Neural cell (in vitro differentiated cells): Measurements from ENCODE around the gene PPHLN1. TPM values are rescaled to one million over a fixed set of nuclear protein-coding genes. Genes with fewer than 3 reads are reported as not detected.

Source experiments
- H2AFZ ChIP-seq: fragments of 200-600, 300-800 bp; sonication (generic), shearing (Covaris generic); 2 replicates; pipeline ENCODE4 v1.6.0; 2014; ENCODE audit warnings: low read depth, mild to moderate bottlenecking, antibody characterized with exemption, low read length, moderate library complexity
- H3F3A ChIP-seq: fragments of 200-600 bp; shearing (Covaris generic); 2 replicates; pipeline ENCODE4 v1.6.1; 2016; ENCODE audit warnings: mild to moderate bottlenecking, moderate library complexity, mixed read lengths, antibody characterized with exemption, low read length; ENCODE audit not compliant: insufficient read depth, poor library complexity, severe bottlenecking
- H3K27ac ChIP-seq: fragments of 200-600, 300-800 bp; sonication (generic), shearing (Covaris generic); 2 replicates; pipeline ENCODE4 v1.5.1; 2014; ENCODE audit warnings: mild to moderate bottlenecking, low read length, moderate library complexity
- H3K27me3 ChIP-seq: fragments of 300-800, 200-600 bp; sonication (generic), shearing (Covaris generic); 2 replicates; pipeline ENCODE4 v1.6.0; 2014; ENCODE audit warnings: mild to moderate bottlenecking, low read depth, low read length, moderate library complexity; ENCODE audit not compliant: insufficient read depth
- H3K36me3 ChIP-seq: fragments of 300-800, 200-600 bp; sonication (generic), shearing (Covaris generic); 2 replicates; pipeline ENCODE4 v1.5.1; 2014; ENCODE audit warnings: mild to moderate bottlenecking, antibody characterized with exemption, low read length, moderate library complexity; ENCODE audit not compliant: insufficient read depth
- H3K4me2 ChIP-seq: fragments of 300-800, 200-600 bp; sonication (generic), shearing (Covaris generic); 2 replicates; pipeline ENCODE4 v1.6.0; 2014; ENCODE audit warnings: mild to moderate bottlenecking, low read length
- H3K4me3 ChIP-seq: fragments of 300-800, 200-600 bp; sonication (generic), shearing (Covaris generic); 2 replicates; pipeline ENCODE4 v1.5.1; 2014; ENCODE audit warnings: mild to moderate bottlenecking, low read length, moderate library complexity
- H3K79me2 ChIP-seq: fragments of 200-600 bp; shearing (Covaris generic); replicated peaks from 2 replicates; pipeline ENCODE4 v1.6.0; 2014; ENCODE audit warnings: mild to moderate bottlenecking, low read length, moderate library complexity; ENCODE audit not compliant: insufficient read depth
- H3K9ac ChIP-seq: fragments of 300-800, 200-600 bp; sonication (generic), shearing (Covaris generic); 2 replicates; pipeline ENCODE4 v1.6.1; 2016; ENCODE audit warnings: mild to moderate bottlenecking, low read length, mixed read lengths
- H3K9me2 ChIP-seq: fragments of 200-600 bp; shearing (Covaris generic); 2 replicates; pipeline ENCODE4 v1.6.1; 2016; ENCODE audit warnings: mild to moderate bottlenecking, low read length, mixed read lengths; ENCODE audit not compliant: insufficient read depth
- H3K9me3 ChIP-seq: fragments of 200-600, 300-800 bp; sonication (generic), shearing (Covaris generic); 2 replicates; pipeline ENCODE4 v1.6.1; 2016; ENCODE audit warnings: mild to moderate bottlenecking, mixed run types, low read length, moderate library complexity, mixed read lengths
- H4K20me1 ChIP-seq: fragments of 200-600 bp; shearing (Covaris generic); 2 replicates; pipeline ENCODE4 v1.6.1; 2016; ENCODE audit warnings: mild to moderate bottlenecking, mixed run types; ENCODE audit not compliant: insufficient read depth
- EP300 ChIP-seq: fragments of 450-650 bp; conservative IDR thresholded peaks from 2 replicates; pipeline ENCODE4 v1.6.1; 2014; ENCODE audit warnings: antibody characterized with exemption, mild to moderate bottlenecking, moderate library complexity; ENCODE audit not compliant: poor library complexity, severe bottlenecking
- EZH2 ChIP-seq: fragments of 200-600, 300-800 bp; shearing (Covaris generic), sonication (generic); IDR thresholded peaks from 2 replicates; pipeline ENCODE4 v1.6.1; 2014; ENCODE audit warnings: antibody characterized with exemption, low read length, borderline replicate concordance, mild to moderate bottlenecking; ENCODE audit not compliant: insufficient read depth, poor library complexity, severe bottlenecking
- MXI1 ChIP-seq: fragments of 450-650 bp; conservative IDR thresholded peaks from 2 replicates; pipeline ENCODE4 v1.6.1; 2014; ENCODE audit warnings: antibody characterized with exemption, mild to moderate bottlenecking; ENCODE audit not compliant: poor library complexity, severe bottlenecking
- POLR2AphosphoS5 ChIP-seq: IDR thresholded peaks from 2 replicates; pipeline ENCODE4 v1.6.1; 2012
- RAD21 ChIP-seq: fragments of 450-650 bp; conservative IDR thresholded peaks from 2 replicates; pipeline ENCODE4 v1.6.1; 2014; ENCODE audit warnings: antibody characterized with exemption, mild to moderate bottlenecking, moderate library complexity
- SMC3 ChIP-seq: fragments of 450-650 bp; conservative IDR thresholded peaks from 2 replicates; pipeline ENCODE4 v1.6.1; 2014; ENCODE audit warnings: antibody characterized with exemption, mild to moderate bottlenecking, moderate library complexity; ENCODE audit not compliant: poor library complexity
- TAF1 ChIP-seq: IDR thresholded peaks from 2 replicates; pipeline ENCODE4 v1.6.1; 2012; ENCODE audit warnings: low read depth
- polyA plus RNA-seq: library from polyadenylated mRNA; depleted of rRNA; stranded (reverse); fragments of >200 nt; gene quantifications from 2 replicates; pipeline ENCODE4 v1.2.3, GENCODE V29; 2014
- TF ChIP-seq, protein P1 (sequence below): IDR thresholded peaks from 2 replicates; pipeline ENCODE4 v1.6.1; 2012; ENCODE audit warnings: borderline replicate concordance
- TF ChIP-seq, protein P2 (sequence below): fragments of 450-650 bp; IDR thresholded peaks from 2 replicates; pipeline ENCODE4 v1.5.1; 2014; ENCODE audit warnings: antibody characterized with exemption, mild to moderate bottlenecking, moderate library complexity; ENCODE audit not compliant: poor library complexity, severe bottlenecking

The PPHLN1 gene
- polyA plus RNA-seq, 1 donor from 2014 or later, result 192 TPM

DNA sequence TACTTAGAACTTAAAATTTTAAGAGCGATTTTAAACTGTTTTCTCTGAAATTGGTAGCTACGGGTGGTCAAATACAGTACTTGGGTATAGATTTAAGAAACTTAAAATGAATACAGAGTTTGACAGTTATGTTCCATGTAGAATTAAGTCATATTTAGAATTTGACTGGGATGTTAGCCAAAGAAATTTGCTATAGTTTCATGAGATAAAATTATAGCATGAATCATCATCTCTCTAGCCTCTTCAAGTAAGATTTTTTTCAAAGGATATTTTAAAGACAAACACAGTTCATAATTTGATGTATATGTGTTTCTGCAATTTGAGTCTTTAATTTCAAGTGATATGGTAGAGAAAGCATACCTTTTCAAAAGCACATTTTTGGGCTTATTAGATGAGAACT is 41.1 kb upstream of the PPHLN1 start:
- Histone ChIP-seq H4K20me1 (no peaks in the 10 kb centered on the region), H3F3A (no peaks in the 10 kb centered on the region), H3K4me3 (no peak overlapping the region), H3K36me3 (no peaks in the 10 kb centered on the region), H3K79me2 (no peaks in the 10 kb centered on the region), H2AFZ (no peak overlapping the region), H3K9me2 (no peaks in the 10 kb centered on the region), H3K9ac (no peak overlapping the region), H3K9me3 (no peaks in the 10 kb centered on the region), H3K4me2 (no peak overlapping the region), H3K27ac (no peak overlapping the region), H3K27me3 (no peaks in the 10 kb centered on the region)
- TF ChIP-seq, protein P1, sequence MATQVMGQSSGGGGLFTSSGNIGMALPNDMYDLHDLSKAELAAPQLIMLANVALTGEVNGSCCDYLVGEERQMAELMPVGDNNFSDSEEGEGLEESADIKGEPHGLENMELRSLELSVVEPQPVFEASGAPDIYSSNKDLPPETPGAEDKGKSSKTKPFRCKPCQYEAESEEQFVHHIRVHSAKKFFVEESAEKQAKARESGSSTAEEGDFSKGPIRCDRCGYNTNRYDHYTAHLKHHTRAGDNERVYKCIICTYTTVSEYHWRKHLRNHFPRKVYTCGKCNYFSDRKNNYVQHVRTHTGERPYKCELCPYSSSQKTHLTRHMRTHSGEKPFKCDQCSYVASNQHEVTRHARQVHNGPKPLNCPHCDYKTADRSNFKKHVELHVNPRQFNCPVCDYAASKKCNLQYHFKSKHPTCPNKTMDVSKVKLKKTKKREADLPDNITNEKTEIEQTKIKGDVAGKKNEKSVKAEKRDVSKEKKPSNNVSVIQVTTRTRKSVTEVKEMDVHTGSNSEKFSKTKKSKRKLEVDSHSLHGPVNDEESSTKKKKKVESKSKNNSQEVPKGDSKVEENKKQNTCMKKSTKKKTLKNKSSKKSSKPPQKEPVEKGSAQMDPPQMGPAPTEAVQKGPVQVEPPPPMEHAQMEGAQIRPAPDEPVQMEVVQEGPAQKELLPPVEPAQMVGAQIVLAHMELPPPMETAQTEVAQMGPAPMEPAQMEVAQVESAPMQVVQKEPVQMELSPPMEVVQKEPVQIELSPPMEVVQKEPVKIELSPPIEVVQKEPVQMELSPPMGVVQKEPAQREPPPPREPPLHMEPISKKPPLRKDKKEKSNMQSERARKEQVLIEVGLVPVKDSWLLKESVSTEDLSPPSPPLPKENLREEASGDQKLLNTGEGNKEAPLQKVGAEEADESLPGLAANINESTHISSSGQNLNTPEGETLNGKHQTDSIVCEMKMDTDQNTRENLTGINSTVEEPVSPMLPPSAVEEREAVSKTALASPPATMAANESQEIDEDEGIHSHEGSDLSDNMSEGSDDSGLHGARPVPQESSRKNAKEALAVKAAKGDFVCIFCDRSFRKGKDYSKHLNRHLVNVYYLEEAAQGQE, result no peak
- no peak for TF ChIP-seq SMC3
- TF ChIP-seq POLR2AphosphoS5, result no peak
- TF ChIP-seq MXI1, result no peak
- no peak for TF ChIP-seq RAD21
- TF ChIP-seq EP300, result no peak
- no peak for TF ChIP-seq TAF1
- TF ChIP-seq EZH2, result no peak
- TF ChIP-seq, protein P2, sequence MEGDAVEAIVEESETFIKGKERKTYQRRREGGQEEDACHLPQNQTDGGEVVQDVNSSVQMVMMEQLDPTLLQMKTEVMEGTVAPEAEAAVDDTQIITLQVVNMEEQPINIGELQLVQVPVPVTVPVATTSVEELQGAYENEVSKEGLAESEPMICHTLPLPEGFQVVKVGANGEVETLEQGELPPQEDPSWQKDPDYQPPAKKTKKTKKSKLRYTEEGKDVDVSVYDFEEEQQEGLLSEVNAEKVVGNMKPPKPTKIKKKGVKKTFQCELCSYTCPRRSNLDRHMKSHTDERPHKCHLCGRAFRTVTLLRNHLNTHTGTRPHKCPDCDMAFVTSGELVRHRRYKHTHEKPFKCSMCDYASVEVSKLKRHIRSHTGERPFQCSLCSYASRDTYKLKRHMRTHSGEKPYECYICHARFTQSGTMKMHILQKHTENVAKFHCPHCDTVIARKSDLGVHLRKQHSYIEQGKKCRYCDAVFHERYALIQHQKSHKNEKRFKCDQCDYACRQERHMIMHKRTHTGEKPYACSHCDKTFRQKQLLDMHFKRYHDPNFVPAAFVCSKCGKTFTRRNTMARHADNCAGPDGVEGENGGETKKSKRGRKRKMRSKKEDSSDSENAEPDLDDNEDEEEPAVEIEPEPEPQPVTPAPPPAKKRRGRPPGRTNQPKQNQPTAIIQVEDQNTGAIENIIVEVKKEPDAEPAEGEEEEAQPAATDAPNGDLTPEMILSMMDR, result no peak

- Histone ChIP-seq H3K79me2 (no peaks in the 10 kb centered on the region), H3K27ac (no peak overlapping the region), H3K4me3 (no peak overlapping the region), H3K9me3 (no peaks in the 10 kb centered on the region), H3F3A (no peaks in the 10 kb centered on the region), H3K9ac (no peak overlapping the region), H3K36me3 (no peaks in the 10 kb centered on the region), H2AFZ (no peak overlapping the region), H3K27me3 (no peaks in the 10 kb centered on the region), H3K9me2 (no peaks in the 10 kb centered on the region), H4K20me1 (no peaks in the 10 kb centered on the region), H3K4me2 (no peak overlapping the region)
- TF ChIP-seq MXI1 (no peak), TAF1 (no peak), POLR2AphosphoS5 (no peak), SMC3 (no peak), EP300 (no peak), EZH2 (no peak)
- TF ChIP-seq, protein P1, result no peak
These were observed 40.5 kb upstream of the PPHLN1 start for GRCh38 chr12:42285431-42285830.
